ENCODE results near the gene GNAS.
A peak's percentile ranks its signal among the peaks of the same experiment; 100 is the strongest.

The GNAS gene

GRCh38 chr20:58883241-58883691, 30.8 kb downstream of the GNAS start:
- DNase-seq, result no peak

DNA sequence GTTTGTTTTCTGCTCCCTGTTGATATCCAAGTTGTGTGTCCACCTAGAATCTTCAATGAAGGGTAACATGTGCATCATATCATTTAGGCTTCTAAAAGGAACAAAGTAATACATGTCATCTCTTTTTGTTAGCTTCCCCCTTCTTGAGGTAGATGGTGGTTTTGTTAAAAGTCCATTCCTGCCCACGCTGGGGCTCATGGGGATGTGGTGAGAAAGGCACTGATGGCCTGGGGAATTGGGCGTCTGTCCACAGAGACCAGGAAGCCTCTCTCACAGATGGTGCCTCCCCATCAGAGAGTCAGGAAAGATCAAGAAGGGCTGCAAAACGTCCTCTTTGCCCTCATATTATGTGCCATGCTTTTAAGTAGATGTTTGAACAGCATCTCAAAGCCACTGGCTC, 32.5 kb downstream of the GNAS start:
- no peak for DNase-seq

GRCh38 chr20:58886546-58886945, 34.0 kb downstream of the GNAS start:
- DNase-seq, result no peak

DNA sequence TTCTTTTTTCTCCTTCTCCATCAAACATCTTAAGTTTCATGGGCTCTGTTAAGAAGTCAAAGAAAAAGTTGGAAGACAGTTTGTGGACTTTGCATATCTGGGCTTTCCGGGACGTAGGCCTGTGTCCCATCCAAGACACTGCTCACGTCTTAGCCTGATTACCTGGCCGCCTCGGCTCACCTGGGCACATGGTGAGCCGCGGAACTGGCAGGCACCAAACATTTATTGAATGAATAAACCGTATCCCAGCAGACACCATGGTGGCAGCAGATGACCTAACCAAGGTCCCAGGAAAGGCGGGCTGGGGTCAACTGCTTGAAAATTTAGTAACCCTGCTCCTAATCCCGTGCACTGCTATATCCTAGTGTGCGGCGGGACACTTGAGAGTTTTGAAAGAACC, 35.6 kb downstream of the GNAS start:
- no peak for DNase-seq

- DNase-seq, result peak; percentile 89
These were observed 36.2 kb downstream of the GNAS start for GRCh38 chr20:58888521-58889333.

DNA sequence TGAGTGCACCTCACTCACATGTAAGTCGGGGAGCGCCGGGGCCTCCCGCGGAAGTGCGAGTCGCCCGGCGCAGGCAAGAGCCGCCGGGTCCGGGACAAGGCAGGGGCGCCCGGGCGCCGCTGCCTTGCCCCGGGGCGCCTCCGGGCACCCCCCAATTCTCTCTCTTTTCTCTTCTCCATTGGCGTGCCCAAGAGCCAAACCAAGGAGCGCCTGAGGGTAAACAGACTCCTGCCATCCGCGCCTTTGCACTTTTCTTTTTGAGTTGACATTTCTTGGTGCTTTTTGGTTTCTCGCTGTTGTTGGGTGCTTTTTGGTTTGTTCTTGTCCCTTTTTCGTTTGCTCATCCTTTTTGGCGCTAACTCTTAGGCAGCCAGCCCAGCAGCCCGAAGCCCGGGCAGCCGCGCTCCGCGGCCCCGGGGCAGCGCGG, 36.8 kb downstream of the GNAS start:
- no peak for DNase-seq

DNA sequence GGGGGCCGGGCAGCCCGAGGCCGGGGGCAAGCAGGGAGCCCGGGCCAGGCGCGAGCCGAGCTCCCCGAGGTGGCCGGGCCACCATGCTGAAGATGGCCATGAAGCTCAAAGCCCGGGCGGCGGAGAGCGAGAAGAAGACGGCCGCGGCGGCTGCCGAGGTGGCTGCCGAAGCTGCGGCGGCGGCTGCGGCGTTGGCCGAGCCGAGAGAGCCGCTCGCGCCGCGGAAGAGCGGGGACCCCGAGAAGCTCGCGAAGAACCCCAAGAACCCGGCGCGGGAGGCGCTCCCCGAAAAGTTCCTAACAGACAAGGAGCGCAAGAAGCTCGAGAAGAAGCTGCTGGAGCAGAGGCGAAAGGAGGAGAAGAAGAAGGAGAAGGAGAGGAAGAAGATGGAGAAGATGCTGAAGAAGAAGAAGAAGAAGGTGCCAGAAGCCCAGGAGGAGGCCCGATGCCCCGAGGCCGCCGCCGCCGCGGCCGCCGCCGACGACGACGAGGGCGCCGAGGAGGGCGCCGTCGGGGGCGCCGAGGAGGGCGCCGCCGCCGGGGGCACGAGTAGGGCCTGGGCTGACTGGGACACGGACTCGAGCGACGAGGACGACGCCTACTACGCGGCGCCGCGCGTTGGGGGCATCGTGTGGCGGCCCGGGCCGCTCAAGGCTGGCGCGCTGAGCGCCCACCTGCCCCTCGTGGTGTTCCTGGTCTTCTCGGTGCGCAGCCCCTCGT, 37.4 kb downstream of the GNAS start:
- DNase-seq, result no peak

- peak; percentile 74 for DNase-seq
These were observed 38.1 kb downstream of the GNAS start for GRCh38 chr20:58890518-58891085.

- peak; percentile 73 for DNase-seq
These were observed 38.7 kb downstream of the GNAS start for GRCh38 chr20:58891086-58891717.

- peak; percentile 38 for DNase-seq
These were observed 39.2 kb downstream of the GNAS start for GRCh38 chr20:58891718-58892140.

GRCh38 chr20:58892141-58892931, 39.8 kb downstream of the GNAS start:
- DNase-seq, result peak; percentile 80

DNA sequence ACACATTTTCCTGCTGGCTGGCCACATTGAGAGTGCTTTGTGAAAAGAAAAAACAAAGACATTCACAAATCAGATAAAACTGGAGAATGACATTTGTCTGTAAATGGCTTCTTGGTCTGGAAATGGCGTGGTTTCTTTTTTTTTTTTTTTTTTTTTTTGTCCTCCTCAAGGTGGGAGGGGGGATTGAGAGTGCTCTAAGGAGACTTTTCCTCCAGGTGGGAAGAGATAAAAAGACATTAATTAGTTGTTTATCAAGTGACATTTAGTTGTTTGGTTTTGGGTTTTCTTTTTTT, 40.4 kb downstream of the GNAS start:
- no peak for DNase-seq

DNA sequence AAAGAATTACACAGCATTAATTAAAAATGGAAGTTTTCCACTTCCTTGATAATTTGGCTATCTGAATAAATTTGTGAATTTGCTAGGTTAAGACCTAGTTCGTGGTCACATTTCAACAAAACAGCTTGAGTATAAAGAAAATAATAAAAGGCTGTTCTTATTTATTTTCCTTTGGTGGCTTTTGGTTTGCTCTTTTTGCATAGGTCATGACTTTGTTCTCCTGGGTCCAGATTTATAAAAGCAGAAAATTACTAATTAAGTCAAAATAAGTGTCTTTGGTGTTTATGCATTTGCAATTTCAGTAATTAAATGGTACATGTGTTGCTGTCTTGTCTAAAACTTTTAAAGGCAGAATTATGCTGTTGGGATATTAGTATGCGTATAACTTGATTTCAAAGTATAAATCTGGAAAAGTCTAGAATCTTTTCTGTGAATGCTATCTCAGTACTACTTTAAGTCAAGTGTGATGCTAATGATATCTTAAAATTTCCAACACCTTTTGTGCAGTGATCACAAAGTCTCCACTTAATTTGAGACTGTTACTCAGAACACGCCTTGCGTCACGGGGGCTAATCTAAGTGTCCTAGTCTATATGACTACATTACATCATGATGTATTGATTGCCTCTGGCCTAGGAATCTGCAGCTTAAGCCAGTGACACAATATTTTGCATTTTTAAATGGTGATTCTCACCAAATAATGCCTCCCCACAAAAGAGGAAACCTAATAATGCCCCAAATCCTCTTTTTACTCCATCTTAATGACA, 41.0 kb downstream of the GNAS start:
- peak; percentile 76 for DNase-seq

GRCh38 chr20:58894652-58895447, 42.3 kb downstream of the GNAS start:
- no peak for DNase-seq

- DNase-seq, result no peak
These were observed 43.1 kb downstream of the GNAS start for GRCh38 chr20:58895448-58896180.

DNA sequence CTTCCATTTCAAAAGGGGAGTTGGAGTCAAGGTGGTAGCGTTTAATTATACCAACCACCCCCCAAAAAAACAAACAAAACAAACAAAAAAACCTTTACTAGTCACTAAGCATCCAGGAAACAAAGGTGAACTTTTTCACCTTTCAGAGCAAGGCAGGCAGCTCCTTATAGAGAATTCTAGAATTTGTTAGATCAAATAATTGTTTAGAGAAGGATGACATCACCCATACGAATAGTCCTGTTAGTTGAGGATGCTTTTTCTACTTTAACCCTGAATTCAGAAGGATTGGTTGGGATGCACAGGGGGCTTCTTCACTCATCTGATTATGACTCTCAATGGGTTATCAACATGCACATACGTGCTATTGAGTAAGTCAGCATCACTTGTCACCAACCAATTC, 44.3 kb downstream of the GNAS start:
- no peak for DNase-seq

GRCh38 chr20:58897488-58897887, 45.0 kb downstream of the GNAS start:
- no peak for DNase-seq

DNA sequence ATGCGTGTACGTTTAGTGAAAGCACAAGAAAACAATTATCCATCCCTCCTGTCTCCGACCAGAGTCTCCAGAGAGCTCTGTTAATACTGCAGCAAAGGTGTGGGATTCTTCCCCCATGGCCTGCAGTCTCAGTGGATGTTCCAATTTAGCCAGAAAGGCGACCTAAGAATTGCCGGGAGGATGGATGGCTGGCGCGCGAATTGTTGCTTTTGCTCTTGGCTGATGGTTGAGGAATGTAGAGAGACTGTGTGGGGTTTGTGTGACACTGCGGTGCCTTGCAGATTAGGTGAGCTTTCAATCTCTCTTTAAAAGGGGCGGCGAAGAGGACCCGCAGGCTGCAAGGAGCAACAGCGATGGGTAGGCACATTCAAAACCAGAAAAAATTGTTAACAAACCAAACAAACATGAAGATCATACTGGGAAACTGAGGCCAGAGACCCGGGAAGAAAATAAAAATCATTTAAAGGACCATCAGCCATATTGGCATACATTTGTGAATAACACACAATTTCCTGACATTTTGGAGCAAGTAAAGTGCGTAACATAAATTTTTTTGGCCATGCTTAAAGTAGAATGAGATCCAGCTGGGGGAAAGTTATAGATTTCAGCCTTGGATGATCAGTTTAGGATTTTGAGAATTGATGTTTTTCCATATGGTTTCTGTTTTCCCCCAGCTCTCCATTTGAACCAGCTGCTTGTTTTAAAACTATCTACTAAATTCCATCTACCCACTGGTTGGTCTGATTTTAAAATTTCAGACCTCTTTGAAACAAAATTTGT, 46.3 kb downstream of the GNAS start:
- no peak for DNase-seq

- no peak for DNase-seq
These were observed 47.0 kb downstream of the GNAS start for GRCh38 chr20:58899512-58899911.

GRCh38 chr20:58900397-58900796, 47.9 kb downstream of the GNAS start:
- DNase-seq, result no peak

All from activated CD4-positive, alpha-beta T cell treated with anti-CD3 and anti-CD28 coated beads, Interleukin-10, Interleukin-2, amounts not matched to agents 100 ng/mL and 50 ng/mL, durations not matched to agents 16 hours and 8 hours (primary cell).